Measurements from ENCODE around the gene NTN5.

GRCh38 chr19:48617146-48617937 lies 55.5 kb downstream of the NTN5 start:
- TF ChIP-seq GATA2 (IDR thresholded peaks at IDR 0.05; ENCODE audit: low read depth, low read length), result no peak
- no peak for TF ChIP-seq GATA3 (IDR thresholded peaks at IDR 0.05; ENCODE audit: low read depth, low read length)
